Astrocyte of the cerebellum (primary cell): ENCODE results near the gene TTYH3.

Source experiments
- DNase-seq: peaks from one replicate; pipeline ENCODE4 v3.0.0-alpha.2; 2011; ENCODE audit warnings: low read depth
- H3K4me3 ChIP-seq: 2 replicates; pipeline ENCODE4 v1.5.1; 2011; ENCODE audit warnings: mild to moderate bottlenecking, low read depth, low read length, moderate library complexity
- CTCF ChIP-seq: IDR thresholded peaks from 2 replicates; pipeline ENCODE4 v1.5.1; 2012; ENCODE audit warnings: low read length, low read depth, moderate library complexity, mild to moderate bottlenecking; ENCODE audit errors: missing control alignments
- in situ Hi-C: cut with HindIII; loops from 2 replicates; pipeline ENCODE4 v1.10.0; 2017; ENCODE audit warnings: low sequenced_read_pairs

The TTYH3 gene

GRCh38 chr7:2635148-2635668 lies 3.4 kb downstream of the TTYH3 start:
- no peak for DNase-seq
- in situ Hi-C loops, result no loop called here
- TF ChIP-seq CTCF, result no peak
- H3K4me3 ChIP-seq, result peak overlapping the region; percentile 21

- no peak overlapping the region for H3K4me3 ChIP-seq
- no peak for TF ChIP-seq CTCF
- in situ Hi-C loops, result no loop called here
- peak; percentile 68 for DNase-seq
These were observed 4.3 kb downstream of the TTYH3 start for GRCh38 chr7:2635810-2636701.

GRCh38 chr7:2637066-2637471 lies 5.3 kb downstream of the TTYH3 start:
- no peak for DNase-seq
- in situ Hi-C loops, result no loop called here
- H3K4me3 ChIP-seq, result no peak overlapping the region
- no peak for TF ChIP-seq CTCF

- DNase-seq, result no peak
- TF ChIP-seq CTCF, result no peak
- H3K4me3 ChIP-seq, result no peak overlapping the region
- in situ Hi-C loops, result no loop called here
These were observed 5.9 kb downstream of the TTYH3 start for GRCh38 chr7:2637505-2638223.

GRCh38 chr7:2638224-2638991 lies 6.6 kb downstream of the TTYH3 start:
- DNase-seq, result peak; percentile 66
- no peak overlapping the region for H3K4me3 ChIP-seq
- in situ Hi-C loops, result no loop called here
- no peak for TF ChIP-seq CTCF

GRCh38 chr7:2639181-2639681 lies 7.4 kb downstream of the TTYH3 start:
- TF ChIP-seq CTCF, result no peak
- H3K4me3 ChIP-seq, result no peak overlapping the region
- in situ Hi-C loops, result no loop called here
- no peak for DNase-seq
